Measurements from ENCODE around the gene MAU2.

MAU2 gene

GRCh38 chr19:19407633-19407930, 87.0 kb downstream of the MAU2 start:
- in situ Hi-C loops (cut with MboI; ENCODE audit: low sequenced_read_pairs): no loop called here

Measured in HL-60/S4 (cell line).